ENCODE measurements around the gene SPINT4.

SPINT4 gene

DNA sequence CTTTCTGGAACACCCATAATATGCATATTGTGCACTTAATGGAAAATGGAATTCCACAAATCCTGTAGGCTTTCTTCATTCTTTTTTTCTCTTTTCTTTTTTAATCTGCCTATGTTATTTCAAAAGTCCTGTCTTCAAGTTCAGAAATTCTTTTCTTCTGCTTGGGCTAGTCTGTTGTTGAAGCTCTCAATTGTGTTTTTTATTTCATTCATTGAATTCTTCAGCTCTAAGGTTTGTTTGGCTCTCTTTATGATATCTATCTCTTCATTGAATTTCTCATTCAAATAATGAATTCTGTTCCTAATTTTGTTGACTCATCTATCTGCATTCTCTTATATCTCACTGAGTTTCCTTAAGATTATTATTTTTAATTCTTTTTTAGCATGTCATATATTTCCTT is 10.1 kb downstream of the SPINT4 start:
- no peak overlapping the region for H3K27ac ChIP-seq
- H3K4me3 ChIP-seq (ENCODE audit: low read depth in 1 of 2, low read length in 1 of 2) = no peak overlapping the region
- TF ChIP-seq, protein P1, sequence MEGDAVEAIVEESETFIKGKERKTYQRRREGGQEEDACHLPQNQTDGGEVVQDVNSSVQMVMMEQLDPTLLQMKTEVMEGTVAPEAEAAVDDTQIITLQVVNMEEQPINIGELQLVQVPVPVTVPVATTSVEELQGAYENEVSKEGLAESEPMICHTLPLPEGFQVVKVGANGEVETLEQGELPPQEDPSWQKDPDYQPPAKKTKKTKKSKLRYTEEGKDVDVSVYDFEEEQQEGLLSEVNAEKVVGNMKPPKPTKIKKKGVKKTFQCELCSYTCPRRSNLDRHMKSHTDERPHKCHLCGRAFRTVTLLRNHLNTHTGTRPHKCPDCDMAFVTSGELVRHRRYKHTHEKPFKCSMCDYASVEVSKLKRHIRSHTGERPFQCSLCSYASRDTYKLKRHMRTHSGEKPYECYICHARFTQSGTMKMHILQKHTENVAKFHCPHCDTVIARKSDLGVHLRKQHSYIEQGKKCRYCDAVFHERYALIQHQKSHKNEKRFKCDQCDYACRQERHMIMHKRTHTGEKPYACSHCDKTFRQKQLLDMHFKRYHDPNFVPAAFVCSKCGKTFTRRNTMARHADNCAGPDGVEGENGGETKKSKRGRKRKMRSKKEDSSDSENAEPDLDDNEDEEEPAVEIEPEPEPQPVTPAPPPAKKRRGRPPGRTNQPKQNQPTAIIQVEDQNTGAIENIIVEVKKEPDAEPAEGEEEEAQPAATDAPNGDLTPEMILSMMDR (IDR thresholded peaks at IDR 0.05) = no peak
- peaks cover 3% of the 10 kb centered on the region for H3K27me3 ChIP-seq
- H3K36me3 ChIP-seq = no peaks in the 10 kb centered on the region
- H3K4me1 ChIP-seq (ENCODE audit: control insufficient read depth in 1 of 2, insufficient read depth in 1 of 2, low read depth in 1 of 2, low read length in 1 of 2) = no peaks in the 10 kb centered on the region
- no peaks in the 10 kb centered on the region for H3K9me3 ChIP-seq

DNA sequence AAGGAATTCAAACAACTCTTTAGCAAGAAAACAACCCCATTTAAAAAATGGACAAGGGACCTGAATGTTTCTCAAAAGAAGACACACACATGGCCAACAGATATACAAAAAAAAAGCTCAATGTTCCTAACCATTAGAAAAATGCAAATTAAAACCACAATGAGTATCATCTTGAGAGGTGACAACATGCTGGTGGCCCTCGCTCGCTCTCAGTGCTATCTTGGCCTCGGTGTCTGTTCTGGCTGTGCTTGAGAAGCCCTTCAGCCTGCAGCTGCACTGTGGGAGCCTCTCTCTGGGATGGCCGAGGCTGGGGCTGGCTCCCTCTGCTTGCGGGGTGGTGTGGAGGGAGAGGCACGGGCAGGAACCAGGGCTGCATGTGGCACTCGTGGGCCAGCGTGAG is 13.4 kb downstream of the SPINT4 start:
- Histone ChIP-seq H3K4me3 (ENCODE audit: low read depth in 1 of 2, low read length in 1 of 2) (no peak overlapping the region), H3K27ac (no peak overlapping the region), H3K9me3 (no peaks in the 10 kb centered on the region), H3K36me3 (no peaks in the 10 kb centered on the region), H3K4me1 (ENCODE audit: control insufficient read depth in 1 of 2, insufficient read depth in 1 of 2, low read depth in 1 of 2, low read length in 1 of 2) (no peaks in the 10 kb centered on the region), H3K27me3 (peaks cover 13% of the 10 kb centered on the region)
- TF ChIP-seq, protein P1 (IDR thresholded peaks at IDR 0.05) = no peak

DNA sequence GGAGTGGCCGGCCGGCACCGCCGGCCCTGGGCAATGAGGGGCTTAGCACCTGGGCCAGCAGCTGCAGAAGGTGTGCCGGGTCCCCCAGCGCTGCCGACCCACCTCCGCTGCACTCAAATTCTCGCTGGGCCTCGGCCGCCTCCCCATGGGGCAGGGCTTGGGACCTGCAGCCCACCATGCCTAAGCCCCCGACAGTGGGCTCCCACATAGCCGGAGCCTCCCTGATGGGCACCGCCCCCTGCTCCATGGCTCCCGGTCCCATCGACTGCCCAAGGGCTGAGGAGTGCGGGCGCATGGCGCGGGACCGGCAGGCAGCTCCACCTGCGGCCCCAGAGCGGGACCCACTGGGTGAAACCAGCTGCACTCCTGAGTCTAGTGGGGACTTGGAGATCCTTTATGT is 13.8 kb downstream of the SPINT4 start:
- H3K36me3 ChIP-seq = no peaks in the 10 kb centered on the region
- no peaks in the 10 kb centered on the region for H3K9me3 ChIP-seq
- no peak overlapping the region for H3K27ac ChIP-seq
- no peaks in the 10 kb centered on the region for H3K4me1 ChIP-seq (ENCODE audit: control insufficient read depth in 1 of 2, insufficient read depth in 1 of 2, low read depth in 1 of 2, low read length in 1 of 2)
- peaks cover 18% of the 10 kb centered on the region for H3K27me3 ChIP-seq
- no peak overlapping the region for H3K4me3 ChIP-seq (ENCODE audit: low read depth in 1 of 2, low read length in 1 of 2)
- TF ChIP-seq, protein P1 (IDR thresholded peaks at IDR 0.05) = no peak

DNA sequence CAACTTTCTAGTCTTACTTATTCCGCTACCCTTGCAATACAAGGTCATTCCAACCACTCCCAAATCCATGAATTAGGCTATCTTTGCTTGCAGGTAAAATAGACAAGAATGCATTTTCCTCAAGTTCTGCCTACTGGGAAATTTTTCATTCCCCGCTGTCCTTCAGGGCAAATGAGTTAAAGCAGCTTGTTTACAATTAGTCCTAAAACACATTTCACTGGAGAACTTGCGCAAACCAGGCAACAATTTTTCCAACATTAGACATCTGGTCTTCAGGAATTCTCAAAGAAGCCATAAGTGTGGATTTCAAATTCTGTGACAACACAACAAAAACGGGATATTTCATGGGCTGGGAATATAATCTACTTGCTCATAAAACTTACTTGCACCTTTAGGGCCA is 20.4 kb downstream of the SPINT4 start:
- Histone ChIP-seq H3K4me3 (ENCODE audit: low read depth in 1 of 2, low read length in 1 of 2) (no peak overlapping the region), H3K4me1 (ENCODE audit: control insufficient read depth in 1 of 2, insufficient read depth in 1 of 2, low read depth in 1 of 2, low read length in 1 of 2) (no peaks in the 10 kb centered on the region), H3K9me3 (no peaks in the 10 kb centered on the region), H3K36me3 (no peaks in the 10 kb centered on the region), H3K27me3 (peaks cover 37% of the 10 kb centered on the region), H3K27ac (no peak overlapping the region)
- TF ChIP-seq, protein P1 (IDR thresholded peaks at IDR 0.05) = no peak

DNA sequence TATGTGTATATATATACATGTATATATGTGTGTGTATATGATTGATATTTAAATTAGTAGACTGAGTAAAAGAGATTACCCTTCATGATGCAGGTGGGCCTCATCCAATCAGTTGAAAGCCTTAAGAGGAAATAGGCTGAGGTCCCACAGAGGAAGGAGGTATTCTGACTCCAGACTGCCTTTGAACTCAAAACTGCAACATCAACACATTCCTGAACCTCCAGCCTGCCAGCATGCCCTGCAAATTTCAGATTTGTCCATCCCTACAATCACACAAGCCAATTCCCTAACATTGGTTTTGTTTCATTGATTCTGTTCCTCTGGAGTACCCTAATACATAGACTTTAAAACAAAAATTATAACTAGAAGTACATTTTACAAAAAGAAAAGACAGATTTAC is 22.9 kb downstream of the SPINT4 start:
- TF ChIP-seq, protein P1 (IDR thresholded peaks at IDR 0.05) = no peak
- no peaks in the 10 kb centered on the region for H3K9me3 ChIP-seq
- peaks cover 50% of the 10 kb centered on the region for H3K27me3 ChIP-seq
- H3K36me3 ChIP-seq = no peaks in the 10 kb centered on the region
- no peaks in the 10 kb centered on the region for H3K4me1 ChIP-seq (ENCODE audit: control insufficient read depth in 1 of 2, insufficient read depth in 1 of 2, low read depth in 1 of 2, low read length in 1 of 2)
- no peak overlapping the region for H3K27ac ChIP-seq
- H3K4me3 ChIP-seq (ENCODE audit: low read depth in 1 of 2, low read length in 1 of 2) = no peak overlapping the region

DNA sequence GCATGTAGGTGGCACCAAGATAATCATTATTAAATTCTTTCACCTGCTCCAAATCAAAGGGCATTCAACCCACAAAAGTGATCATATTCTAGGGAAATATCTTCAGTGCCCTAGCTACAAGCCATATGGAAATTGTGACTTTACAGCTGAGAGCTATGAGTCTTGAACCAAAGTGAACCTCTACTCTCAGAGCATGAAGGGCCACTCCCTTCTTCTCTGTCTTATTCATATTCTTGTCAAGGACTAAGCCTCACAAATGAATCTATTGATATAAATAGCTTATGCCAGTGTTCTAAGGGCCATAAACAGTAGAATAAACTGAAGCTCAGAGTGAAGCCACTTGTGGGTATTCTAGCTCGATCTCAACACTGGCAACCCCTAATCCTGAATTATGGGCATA is 29.6 kb downstream of the SPINT4 start:
- no peaks in the 10 kb centered on the region for H3K9me3 ChIP-seq
- peaks cover 53% of the 10 kb centered on the region for H3K27me3 ChIP-seq
- TF ChIP-seq, protein P1 (IDR thresholded peaks at IDR 0.05) = no peak
- H3K27ac ChIP-seq = no peak overlapping the region
- no peak overlapping the region for H3K4me3 ChIP-seq (ENCODE audit: low read depth in 1 of 2, low read length in 1 of 2)
- H3K36me3 ChIP-seq = no peaks in the 10 kb centered on the region
- no peaks in the 10 kb centered on the region for H3K4me1 ChIP-seq (ENCODE audit: control insufficient read depth in 1 of 2, insufficient read depth in 1 of 2, low read depth in 1 of 2, low read length in 1 of 2)

Measured in neutrophil (primary cell).